ENCODE results near the gene BRMS1L. TPM values are rescaled to one million over a fixed set of nuclear protein-coding genes. Genes with fewer than 3 reads are reported as not detected.
"Not testable (repeated sequence)": the region's sequence is repeated elsewhere in the genome, so short reads cannot be mapped to it uniquely, and the experiment has no call there.

Gene BRMS1L
- total RNA-seq, 1 donor from 2014 or later: 20.9 TPM

- Histone ChIP-seq H3K4me3 (ENCODE audit: low read length in 3 of 3) (no peak overlapping the region), H3K9me3 (ENCODE audit: control insufficient read depth in 3 of 3, low read length in 3 of 3) (no peaks in the 10 kb centered on the region), H3K36me3 (ENCODE audit: control insufficient read depth in 3 of 3, insufficient read depth in 3 of 3, low read length in 3 of 3) (no peaks in the 10 kb centered on the region), H3K27me3 (ENCODE audit: control insufficient read depth in 3 of 3, insufficient read depth in 3 of 3, low read length in 3 of 3) (no peaks in the 10 kb centered on the region), H3K9ac (ENCODE audit: low read depth in 1 of 3, low read length in 3 of 3) (no peak overlapping the region), H3K4me1 (ENCODE audit: control insufficient read depth in 3 of 3, insufficient read depth in 3 of 3, low read length in 3 of 3) (no peaks in the 10 kb centered on the region), H3K27ac (ENCODE audit: low read depth, low read length) (no peak overlapping the region)
Observed at GRCh38 chr14:35821564-35822411, 4.3 kb upstream of the BRMS1L start.

- Histone ChIP-seq H3K9ac (ENCODE audit: low read depth in 1 of 3, low read length in 3 of 3) (no peak overlapping the region), H3K27me3 (ENCODE audit: control insufficient read depth in 3 of 3, insufficient read depth in 3 of 3, low read length in 3 of 3) (no peaks in the 10 kb centered on the region), H3K36me3 (ENCODE audit: control insufficient read depth in 3 of 3, insufficient read depth in 3 of 3, low read length in 3 of 3) (no peaks in the 10 kb centered on the region), H3K27ac (ENCODE audit: low read depth, low read length) (no peak overlapping the region), H3K4me3 (ENCODE audit: low read length in 3 of 3) (no peak overlapping the region), H3K9me3 (ENCODE audit: control insufficient read depth in 3 of 3, low read length in 3 of 3) (no peaks in the 10 kb centered on the region), H3K4me1 (ENCODE audit: control insufficient read depth in 3 of 3, insufficient read depth in 3 of 3, low read length in 3 of 3) (peaks cover 0 to 5% (median 2%) of the 10 kb centered on the region in 3 donors)
Observed at GRCh38 chr14:35822501-35822900, 3.6 kb upstream of the BRMS1L start.

- H3K27ac ChIP-seq (ENCODE audit: low read depth, low read length); H3K4me1 ChIP-seq (ENCODE audit: control insufficient read depth in 3 of 3, insufficient read depth in 3 of 3, low read length in 3 of 3); H3K4me3 ChIP-seq (ENCODE audit: low read length in 3 of 3); H3K27me3 ChIP-seq (ENCODE audit: control insufficient read depth in 3 of 3, insufficient read depth in 3 of 3, low read length in 3 of 3); H3K36me3 ChIP-seq (ENCODE audit: control insufficient read depth in 3 of 3, insufficient read depth in 3 of 3, low read length in 3 of 3); H3K9me3 ChIP-seq (ENCODE audit: control insufficient read depth in 3 of 3, low read length in 3 of 3); H3K9ac ChIP-seq (ENCODE audit: low read depth in 1 of 3, low read length in 3 of 3): not testable (repeated sequence)
Observed at GRCh38 chr14:35824446-35825165, 1.5 kb upstream of the BRMS1L start.

- Histone ChIP-seq H3K4me1 (ENCODE audit: control insufficient read depth in 3 of 3, insufficient read depth in 3 of 3, low read length in 3 of 3) (peaks cover 0 to 8% (median 5%) of the 10 kb centered on the region in 3 donors), H3K36me3 (ENCODE audit: control insufficient read depth in 3 of 3, insufficient read depth in 3 of 3, low read length in 3 of 3) (no peaks in the 10 kb centered on the region), H3K9ac (ENCODE audit: low read depth in 1 of 3, low read length in 3 of 3) (peak overlapping the region; percentile 75 to 98 (median 89)), H3K27ac (ENCODE audit: low read depth, low read length) (no peak overlapping the region), H3K4me3 (ENCODE audit: low read length in 3 of 3) (peak overlapping the region; percentile 92 to 100 (median 96)), H3K27me3 (ENCODE audit: control insufficient read depth in 3 of 3, insufficient read depth in 3 of 3, low read length in 3 of 3) (no peaks in the 10 kb centered on the region), H3K9me3 (ENCODE audit: control insufficient read depth in 3 of 3, low read length in 3 of 3) (no peaks in the 10 kb centered on the region)
Observed at GRCh38 chr14:35825968-35826217, 245 bp upstream of the BRMS1L start.

- Histone ChIP-seq H3K27me3 (ENCODE audit: control insufficient read depth in 3 of 3, insufficient read depth in 3 of 3, low read length in 3 of 3) (no peaks in the 10 kb centered on the region), H3K27ac (ENCODE audit: low read depth, low read length) (peak overlapping the region; percentile 96), H3K4me1 (ENCODE audit: control insufficient read depth in 3 of 3, insufficient read depth in 3 of 3, low read length in 3 of 3) (peaks cover 0 to 8% (median 5%) of the 10 kb centered on the region in 3 donors), H3K4me3 (ENCODE audit: low read length in 3 of 3) (peak overlapping the region; percentile 92 to 100 (median 96)), H3K36me3 (ENCODE audit: control insufficient read depth in 3 of 3, insufficient read depth in 3 of 3, low read length in 3 of 3) (peaks cover 5 to 6% (median 5%) of the 10 kb centered on the region in 3 donors), H3K9me3 (ENCODE audit: control insufficient read depth in 3 of 3, low read length in 3 of 3) (no peaks in the 10 kb centered on the region), H3K9ac (ENCODE audit: low read depth in 1 of 3, low read length in 3 of 3) (peak overlapping the region; percentile 64 to 99 (median 98))
Observed at GRCh38 chr14:35826952-35827416, 846 bp downstream of the BRMS1L start.

- no peak overlapping the region for H3K9ac ChIP-seq (ENCODE audit: low read depth in 1 of 3, low read length in 3 of 3)
- H3K27ac ChIP-seq (ENCODE audit: low read depth, low read length): no peak overlapping the region
- no peaks in the 10 kb centered on the region for H3K9me3 ChIP-seq (ENCODE audit: control insufficient read depth in 3 of 3, low read length in 3 of 3)
- H3K27me3 ChIP-seq (ENCODE audit: control insufficient read depth in 3 of 3, insufficient read depth in 3 of 3, low read length in 3 of 3): no peaks in the 10 kb centered on the region
- H3K36me3 ChIP-seq (ENCODE audit: control insufficient read depth in 3 of 3, insufficient read depth in 3 of 3, low read length in 3 of 3): peaks cover 5 to 6% (median 5%) of the 10 kb centered on the region in 3 donors
- peak overlapping the region in 1 of 3 donors; percentile 18 for H3K4me3 ChIP-seq (ENCODE audit: low read length in 3 of 3)
- peaks cover 0 to 8% (median 5%) of the 10 kb centered on the region in 3 donors for H3K4me1 ChIP-seq (ENCODE audit: control insufficient read depth in 3 of 3, insufficient read depth in 3 of 3, low read length in 3 of 3)
Observed at GRCh38 chr14:35827678-35828472, 1.7 kb downstream of the BRMS1L start.

GRCh38 chr14:35829449-35829848, 3.3 kb downstream of the BRMS1L start:
- Histone ChIP-seq H3K9me3 (ENCODE audit: control insufficient read depth in 3 of 3, low read length in 3 of 3) (no peaks in the 10 kb centered on the region), H3K4me3 (ENCODE audit: low read length in 3 of 3) (no peak overlapping the region), H3K27ac (ENCODE audit: low read depth, low read length) (no peak overlapping the region), H3K27me3 (ENCODE audit: control insufficient read depth in 3 of 3, insufficient read depth in 3 of 3, low read length in 3 of 3) (no peaks in the 10 kb centered on the region), H3K9ac (ENCODE audit: low read depth in 1 of 3, low read length in 3 of 3) (peak overlapping the region in 1 of 3 donors; percentile 4), H3K4me1 (ENCODE audit: control insufficient read depth in 3 of 3, insufficient read depth in 3 of 3, low read length in 3 of 3) (peaks cover 0 to 8% (median 5%) of the 10 kb centered on the region in 3 donors), H3K36me3 (ENCODE audit: control insufficient read depth in 3 of 3, insufficient read depth in 3 of 3, low read length in 3 of 3) (peaks cover 5 to 13% (median 5%) of the 10 kb centered on the region in 3 donors)

GRCh38 chr14:35835208-35835982, 9.3 kb downstream of the BRMS1L start:
- Histone ChIP-seq H3K9me3 (ENCODE audit: control insufficient read depth in 3 of 3, low read length in 3 of 3) (no peaks in the 10 kb centered on the region), H3K36me3 (ENCODE audit: control insufficient read depth in 3 of 3, insufficient read depth in 3 of 3, low read length in 3 of 3) (peaks cover 5 to 21% (median 19%) of the 10 kb centered on the region in 3 donors)

GRCh38 chr14:35841704-35842103, 15.6 kb downstream of the BRMS1L start:
- not testable (repeated sequence) for H3K4me1 ChIP-seq (ENCODE audit: control insufficient read depth in 3 of 3, insufficient read depth in 3 of 3, low read length in 3 of 3); H3K4me3 ChIP-seq (ENCODE audit: low read length in 3 of 3); H3K9me3 ChIP-seq (ENCODE audit: control insufficient read depth in 3 of 3, low read length in 3 of 3); H3K27me3 ChIP-seq (ENCODE audit: control insufficient read depth in 3 of 3, insufficient read depth in 3 of 3, low read length in 3 of 3); H3K9ac ChIP-seq (ENCODE audit: low read depth in 1 of 3, low read length in 3 of 3); H3K27ac ChIP-seq (ENCODE audit: low read depth, low read length)
- peaks cover 6 to 18% (median 8%) of the 10 kb centered on the region in 3 donors for H3K36me3 ChIP-seq (ENCODE audit: control insufficient read depth in 3 of 3, insufficient read depth in 3 of 3, low read length in 3 of 3)

More at GRCh38 chr14:35835208-35835982, 9.3 kb downstream of the BRMS1L start:
- Histone ChIP-seq H3K27ac (ENCODE audit: low read depth, low read length) (no peak overlapping the region), H3K9ac (ENCODE audit: low read depth in 1 of 3, low read length in 3 of 3) (no peak overlapping the region), H3K27me3 (ENCODE audit: control insufficient read depth in 3 of 3, insufficient read depth in 3 of 3, low read length in 3 of 3) (no peaks in the 10 kb centered on the region), H3K4me1 (ENCODE audit: control insufficient read depth in 3 of 3, insufficient read depth in 3 of 3, low read length in 3 of 3) (no peaks in the 10 kb centered on the region), H3K4me3 (ENCODE audit: low read length in 3 of 3) (no peak overlapping the region)

All from skeletal muscle tissue (tissue), 4 donors.